Tibial nerve (tissue), 4 donors: ENCODE results near the gene B4GALT2.

Source experiments
- CTCF ChIP-seq, 5 experiments: fragments of 200-600 bp in 3 of 5; fragments of 450-650 bp in 2 of 5; sonication (generic) in 3 of 5; IDR thresholded peaks; one replicate each; pipeline ENCODE4 v1.5.1; 2016 to 2019; ENCODE audit warnings: antibody characterized with exemption in 5 of 5, mild to moderate bottlenecking in 3 of 5, moderate library complexity in 2 of 5
- EP300 ChIP-seq, 2 donors: sonication (generic); formaldehyde crosslinking; IDR thresholded peaks; one replicate each; pipeline ENCODE4 v1.6.1; 2017; ENCODE audit warnings: antibody characterized with exemption in 2 of 2, mild to moderate bottlenecking in 1 of 2
- POLR2A ChIP-seq, 2 donors: fragments of 450-650 bp; IDR thresholded peaks; one replicate each; pipeline ENCODE4 v1.6.1; 2017; ENCODE audit warnings: antibody characterized with exemption in 2 of 2, mild to moderate bottlenecking in 2 of 2, moderate library complexity in 2 of 2

DNA sequence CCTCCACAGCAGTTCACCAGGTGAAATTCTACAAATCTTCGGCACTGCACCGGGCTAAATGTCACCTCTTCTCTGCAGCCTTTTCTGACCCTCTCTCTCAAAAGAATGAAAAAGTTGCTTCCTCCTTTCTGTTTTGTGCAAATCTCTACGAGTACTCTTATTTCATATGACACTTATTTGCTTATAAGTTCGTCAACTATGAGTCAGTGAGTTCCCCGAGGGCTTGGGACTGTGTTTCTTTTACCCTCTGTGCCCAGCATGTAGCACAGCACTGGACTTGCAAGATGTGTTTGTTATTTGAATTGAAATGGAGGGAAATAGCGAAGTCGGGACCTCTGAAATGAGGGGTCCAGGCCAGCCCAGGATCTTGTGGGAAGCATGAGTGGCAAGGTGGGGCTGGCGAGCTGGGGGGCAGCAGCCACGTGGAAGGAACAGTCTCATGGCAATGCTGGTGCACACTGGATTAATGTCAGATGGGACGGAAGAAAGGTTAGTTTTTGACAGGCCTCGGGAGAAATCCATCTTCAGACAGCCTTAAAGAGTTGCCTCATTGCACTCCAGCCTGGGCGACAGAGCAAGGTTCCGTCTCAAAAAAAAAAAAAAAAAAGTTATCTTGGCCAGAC lies 46.0 kb downstream of the B4GALT2 start:
- no peak for TF ChIP-seq CTCF (IDR thresholded peaks at IDR 0.05)
- TF ChIP-seq POLR2A (IDR thresholded peaks at IDR 0.05), result no peak
- no peak for TF ChIP-seq EP300 (IDR thresholded peaks at IDR 0.05)
